Midbrain (tissue), 1 donor: ENCODE results near the gene ABL1.

Experiments
- DNase-seq: peaks from one replicate; lab custom pipeline; 2025; lab: John Stamatoyannopoulos, UW

The ABL1 gene

DNA sequence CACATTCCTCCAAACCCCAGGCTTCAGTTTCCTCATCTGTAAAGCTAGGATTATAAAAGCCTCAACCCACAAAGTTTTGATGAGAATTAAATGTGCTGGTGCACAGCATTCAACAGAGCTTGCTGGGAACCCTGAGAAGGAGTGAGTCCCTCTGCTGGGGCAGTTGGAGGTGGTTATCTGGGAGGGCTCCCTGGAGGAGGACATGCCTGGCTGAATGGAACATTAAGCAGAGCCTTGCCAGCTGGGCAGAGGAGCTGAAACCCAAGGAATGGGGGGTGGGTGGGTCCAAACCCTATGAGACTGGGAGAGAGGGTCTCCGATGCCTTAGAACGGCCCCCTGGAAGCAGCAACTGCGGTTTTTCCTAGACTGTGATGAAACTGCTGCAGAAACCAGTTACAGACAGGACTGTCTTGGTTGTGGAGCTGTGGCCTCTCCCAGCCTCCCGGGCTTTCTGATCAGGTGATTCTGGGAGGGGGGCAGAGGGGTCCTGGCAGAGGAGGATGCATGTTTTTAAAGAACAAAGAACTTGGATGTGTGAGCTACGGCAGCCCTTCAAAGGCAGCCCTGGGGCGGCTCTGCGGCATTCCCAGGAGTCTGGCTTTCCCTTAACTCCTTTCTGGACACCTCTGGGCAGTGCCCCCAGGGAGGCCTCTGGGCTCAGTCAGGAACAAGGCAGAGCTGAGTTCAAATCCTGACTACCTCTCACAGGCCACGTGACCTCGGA, 83.2 kb downstream of the ABL1 start:
- DNase-seq = no peak

DNA sequence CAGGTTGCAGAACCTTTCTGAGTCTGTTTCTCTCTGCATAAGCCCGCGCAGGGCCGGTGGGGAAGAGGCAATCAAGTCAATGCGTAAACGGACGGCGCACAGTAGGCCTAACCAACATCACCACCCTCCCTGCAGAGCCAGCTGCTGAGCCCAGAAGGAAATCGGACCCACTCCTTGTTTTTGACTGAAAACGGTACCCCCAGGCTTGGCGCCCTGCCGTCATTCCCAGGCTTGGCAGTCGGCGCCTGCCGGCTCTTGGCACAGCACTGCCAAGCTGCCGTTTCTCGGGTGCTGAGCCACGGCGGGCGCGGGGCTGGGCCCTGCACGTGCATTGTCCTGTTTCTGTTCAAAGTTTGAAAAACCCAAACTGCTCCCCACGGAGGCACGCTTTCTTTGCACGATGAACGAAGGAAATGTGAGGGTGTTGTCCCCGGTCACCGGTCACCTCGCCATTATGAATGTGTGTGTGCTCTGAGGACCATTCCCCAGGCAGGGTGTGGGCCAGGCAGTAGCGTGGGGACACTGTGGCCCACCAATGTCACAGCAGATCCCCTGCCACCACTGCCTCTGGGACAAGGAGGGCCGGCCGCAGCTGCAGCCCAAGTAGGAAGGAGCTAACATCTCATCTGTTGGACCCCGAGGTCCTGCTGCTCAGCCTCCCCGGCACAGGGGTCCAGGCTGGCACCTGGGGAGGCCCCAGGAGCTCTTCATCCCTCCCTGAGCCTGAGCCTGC, 83.9 kb downstream of the ABL1 start:
- no peak for DNase-seq

DNA sequence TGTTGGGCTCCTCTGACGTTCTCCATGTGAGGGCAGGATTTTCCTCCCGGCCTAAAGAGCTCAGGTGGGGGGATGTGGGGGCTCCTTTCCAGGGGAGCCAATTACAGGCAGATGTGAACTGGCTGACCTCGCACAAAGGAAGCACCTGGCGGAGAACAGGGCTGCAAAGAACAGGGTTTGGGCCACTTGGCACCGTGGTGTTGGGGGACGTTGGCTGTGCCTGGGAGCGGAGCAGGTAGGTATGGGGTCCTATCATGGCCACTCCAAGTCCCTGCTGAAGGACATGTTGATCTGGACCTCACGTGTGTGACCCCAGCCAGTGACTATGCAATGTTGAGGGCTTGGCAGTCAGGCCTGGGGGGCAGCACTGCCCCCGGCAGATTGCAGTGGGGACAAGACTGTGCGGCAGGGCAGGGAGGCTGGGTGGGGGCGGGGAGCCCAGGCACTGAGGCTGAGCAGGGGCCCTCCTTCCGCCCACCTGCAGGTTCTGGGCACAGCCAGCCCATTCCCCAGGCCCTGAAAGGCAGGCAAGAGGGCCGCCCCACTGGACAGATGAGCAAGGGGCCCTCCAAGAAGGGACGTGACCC, 84.6 kb downstream of the ABL1 start:
- no peak for DNase-seq

DNA sequence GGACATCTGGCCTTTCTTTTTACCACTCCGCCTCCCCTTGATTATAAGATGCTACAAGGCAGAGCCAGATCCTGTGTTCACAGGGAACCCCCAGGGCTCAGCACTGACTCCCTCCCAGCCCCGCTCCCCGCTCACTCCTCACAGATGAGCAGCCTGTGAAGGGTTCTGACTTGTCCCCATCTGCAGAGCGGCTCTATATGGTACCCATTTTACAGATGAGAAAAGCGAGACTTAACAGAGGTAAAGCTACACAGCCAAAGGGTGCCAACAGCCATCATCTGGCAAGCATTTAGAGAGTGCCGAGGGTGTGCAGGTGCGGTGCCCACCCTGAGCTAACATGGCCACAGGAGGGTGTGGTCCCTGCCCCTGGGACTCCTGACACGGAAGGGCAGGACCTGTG, 85.2 kb downstream of the ABL1 start:
- no peak for DNase-seq

DNA sequence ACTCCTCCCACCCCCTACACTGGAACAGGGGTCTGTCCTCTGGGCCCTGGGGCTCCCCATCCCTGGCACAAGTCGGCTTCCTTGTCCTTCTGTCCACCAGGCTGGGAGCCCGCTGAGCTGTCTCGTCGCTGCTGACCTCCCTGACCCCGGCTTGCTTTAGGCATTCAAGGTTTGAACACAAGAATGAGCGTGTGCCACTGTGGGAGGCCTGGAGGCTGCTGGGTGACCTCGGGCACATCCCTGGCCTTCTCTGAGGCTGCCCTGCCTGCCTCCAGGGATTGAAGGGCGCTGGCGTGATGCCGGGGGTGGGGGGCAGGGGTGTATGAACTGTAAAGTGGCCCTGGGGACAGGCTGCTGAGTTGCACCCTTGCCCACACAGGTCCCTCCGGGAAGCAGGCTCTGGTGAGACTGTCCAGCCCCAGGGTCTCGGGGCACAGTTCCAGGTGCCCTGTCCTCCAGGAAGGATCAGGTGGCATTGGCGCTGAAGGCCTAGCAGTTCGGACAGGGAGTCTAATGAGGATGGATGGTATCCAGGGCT, 85.8 kb downstream of the ABL1 start:
- DNase-seq = no peak

DNA sequence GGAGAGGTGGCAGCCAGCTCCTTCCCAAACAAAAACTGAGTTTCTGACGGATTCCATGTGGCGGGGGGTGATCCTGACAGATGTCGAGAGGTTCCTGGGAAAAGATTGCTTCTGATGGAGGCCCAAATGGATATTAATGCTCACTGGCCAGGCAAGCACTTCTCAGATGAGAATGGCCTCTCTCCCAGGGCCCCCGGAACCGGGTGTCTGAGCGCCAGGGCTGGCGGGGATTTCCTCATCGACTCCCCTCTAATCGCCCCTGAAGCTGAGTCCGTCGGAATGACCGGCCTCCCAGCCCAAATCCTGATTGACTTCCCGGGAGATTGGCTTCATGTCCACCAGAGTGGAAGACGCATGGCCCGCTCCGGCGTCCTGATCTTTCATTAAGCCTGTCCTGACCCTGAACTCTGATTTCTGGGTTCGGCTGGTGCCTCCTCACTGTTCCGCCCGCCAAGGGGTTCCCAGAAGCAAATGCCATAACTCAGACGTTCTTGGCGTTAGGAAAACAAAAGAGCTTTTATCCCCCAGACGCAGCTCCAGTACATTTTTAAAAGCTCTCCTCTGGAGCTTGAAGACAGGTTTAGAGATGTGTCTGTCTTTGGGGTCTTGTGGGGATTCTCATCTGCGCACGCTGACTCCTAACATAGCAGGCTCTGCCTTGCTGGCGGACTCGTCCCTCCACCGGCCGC, 86.4 kb downstream of the ABL1 start:
- DNase-seq = no peak

DNA sequence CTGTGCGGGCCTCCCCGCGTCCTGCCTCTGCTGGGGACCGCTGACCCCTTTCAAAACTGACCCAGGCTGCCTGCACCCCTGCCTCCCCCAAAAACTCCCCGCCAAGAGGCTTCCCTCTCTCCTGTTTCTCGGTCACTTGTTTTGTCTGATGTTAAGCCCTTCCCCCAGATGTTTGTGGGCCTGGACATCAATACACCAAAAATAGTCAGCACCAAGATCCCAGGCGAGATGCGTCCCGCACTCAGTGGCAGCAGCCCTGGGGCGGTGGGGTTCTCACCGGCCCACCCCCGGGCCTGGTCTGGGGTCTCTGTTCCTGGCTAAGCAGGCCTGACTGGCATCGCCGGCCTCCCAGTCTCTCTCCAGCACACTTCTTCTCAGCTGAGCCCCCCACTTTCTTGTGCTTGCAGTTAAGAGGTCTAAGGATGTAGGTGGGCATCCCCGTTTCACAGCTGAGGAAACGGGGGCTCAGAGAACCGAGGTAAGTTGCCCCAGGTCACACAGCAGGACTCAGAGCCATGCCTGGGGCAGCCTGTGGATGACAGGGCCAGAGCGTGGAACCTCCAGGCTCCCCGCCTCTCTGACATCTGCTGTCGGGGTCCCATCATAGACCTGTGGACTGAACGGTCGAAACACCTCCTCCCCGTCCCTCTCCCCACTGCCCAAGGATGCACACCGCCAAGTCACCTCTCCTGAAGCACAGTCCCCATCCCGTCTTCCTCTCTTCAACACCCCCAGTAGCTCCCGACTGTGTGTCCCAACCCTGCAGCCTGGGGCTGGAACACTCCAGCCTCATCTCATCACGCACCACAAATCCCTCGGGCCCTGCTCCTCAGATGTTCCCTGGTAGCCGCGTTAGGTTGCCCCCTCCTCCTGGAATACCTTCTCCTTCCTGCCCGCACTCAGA, 87.2 kb downstream of the ABL1 start:
- no peak for DNase-seq

DNA sequence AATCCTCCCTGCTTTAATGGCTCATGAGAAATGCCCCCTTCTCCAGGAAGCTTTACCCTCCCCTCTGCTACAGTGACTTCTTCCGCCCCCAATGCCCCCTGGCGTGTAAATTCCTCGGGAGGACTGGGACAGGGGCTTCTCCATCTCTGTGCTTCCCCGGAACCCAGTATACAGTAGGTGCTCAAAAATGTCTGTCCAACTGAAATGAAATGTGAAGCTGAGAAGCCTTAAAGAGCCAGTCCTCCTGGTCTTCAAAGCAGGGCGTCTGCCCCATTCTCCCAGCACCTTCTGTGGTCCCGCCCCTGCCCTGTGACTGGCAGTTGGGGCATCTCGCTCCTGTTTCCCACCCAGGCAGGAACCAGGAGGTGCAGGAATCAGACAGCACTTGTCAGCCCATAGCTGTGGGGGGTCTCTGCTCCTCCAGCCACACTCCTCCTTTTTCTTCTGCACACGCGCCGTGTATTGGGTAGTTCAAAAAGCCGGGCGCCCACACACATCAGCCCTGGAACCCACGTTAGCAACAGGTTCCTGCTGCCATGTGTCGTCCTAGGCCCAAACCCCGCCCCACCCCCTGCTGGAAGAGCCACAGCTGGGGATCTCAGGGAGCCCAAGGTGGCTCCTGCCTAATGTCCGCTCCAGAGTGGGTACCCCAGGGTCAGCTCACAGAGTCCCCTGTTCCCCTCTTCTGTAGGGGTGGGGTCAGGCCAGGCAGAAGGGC, 88.0 kb downstream of the ABL1 start:
- no peak for DNase-seq

DNA sequence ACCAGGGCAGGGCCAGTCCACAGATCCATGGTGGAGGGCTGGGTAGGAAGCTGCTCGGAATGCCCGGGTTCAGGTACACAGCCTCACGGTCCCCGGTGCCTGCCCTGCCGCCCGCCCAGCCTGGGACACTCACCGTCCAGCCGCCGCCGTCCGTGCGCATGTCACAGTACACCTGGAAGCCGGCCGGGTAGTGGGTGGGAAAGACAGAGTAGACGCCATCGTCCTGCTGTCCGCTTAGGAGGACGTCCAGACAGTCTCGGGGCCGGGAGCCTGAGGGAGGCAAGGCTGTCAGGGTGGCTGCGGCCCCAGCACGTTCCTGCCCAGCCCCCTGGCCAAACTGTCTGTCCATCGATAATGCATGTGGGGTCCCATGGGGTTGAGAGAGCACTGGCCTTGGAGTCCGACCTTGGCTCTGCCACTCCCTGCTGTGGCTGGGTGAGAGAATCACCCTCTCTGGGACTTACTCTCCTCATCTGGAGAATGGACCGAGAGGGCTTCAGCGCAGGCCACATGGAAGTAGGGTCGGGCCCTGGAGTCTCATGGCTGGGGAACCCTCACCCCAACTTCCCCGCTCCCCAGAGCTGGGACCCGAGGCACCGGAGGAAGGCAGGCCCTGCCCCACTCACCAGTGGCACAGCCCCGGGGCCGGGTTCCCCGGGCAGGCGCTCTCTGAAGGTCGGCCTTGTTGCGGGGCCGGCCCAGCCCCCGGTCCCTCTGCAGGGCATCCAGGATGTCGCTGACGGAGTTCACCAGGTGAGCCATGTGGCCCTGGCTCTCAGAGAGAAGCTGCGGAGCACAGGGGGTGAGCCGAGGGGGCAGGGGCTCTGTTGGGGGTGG, 88.8 kb downstream of the ABL1 start:
- DNase-seq = no peak

DNA sequence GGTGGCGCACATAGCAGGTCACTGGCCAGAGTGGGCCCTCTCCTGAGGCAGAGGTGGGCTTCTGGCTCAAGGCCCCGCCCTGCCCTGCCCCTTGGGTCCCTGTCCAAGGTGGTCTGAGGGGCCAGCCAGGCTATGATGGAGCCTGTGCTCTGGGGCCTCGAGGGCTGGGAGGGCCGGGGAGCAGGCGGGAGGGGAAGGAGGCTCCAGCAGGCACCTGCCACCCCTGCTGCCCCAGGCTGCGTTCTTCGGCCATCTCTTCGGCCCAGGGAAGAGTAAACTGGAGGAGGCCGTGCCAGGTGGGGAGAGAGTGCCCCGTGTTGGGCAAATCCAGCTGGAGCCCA, 89.4 kb downstream of the ABL1 start:
- DNase-seq = no peak

DNA sequence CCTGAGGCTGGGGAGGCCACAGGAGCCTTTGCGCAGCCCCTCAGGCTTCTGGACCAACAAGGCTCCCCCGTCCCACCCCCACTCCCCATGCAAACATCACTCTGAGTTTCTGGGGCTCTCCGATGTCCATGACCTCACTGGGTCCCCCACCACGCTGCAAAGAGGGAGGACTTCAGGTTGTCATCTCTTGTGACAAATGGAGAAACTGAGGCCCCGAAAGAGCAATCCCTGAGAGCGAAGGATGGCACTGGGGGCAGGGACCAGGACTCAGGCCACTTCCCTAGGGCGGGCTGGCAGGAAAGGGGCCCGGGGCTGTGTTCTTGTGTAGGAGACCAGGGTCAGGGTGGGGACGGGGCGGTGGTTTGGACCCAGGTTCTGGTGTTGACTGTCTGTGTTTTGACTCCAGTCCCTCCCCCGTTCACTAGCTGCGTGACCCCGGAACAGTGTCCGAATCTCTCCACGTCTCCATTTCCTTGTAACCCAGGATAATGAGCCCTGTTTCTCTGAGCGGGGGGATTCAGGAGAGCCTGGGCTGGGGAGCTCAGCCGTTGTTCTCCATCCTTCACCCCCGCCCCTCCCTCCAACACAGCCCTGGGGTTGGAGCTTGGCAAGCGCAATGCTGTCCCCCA, 90.1 kb downstream of the ABL1 start:
- DNase-seq = no peak

DNA sequence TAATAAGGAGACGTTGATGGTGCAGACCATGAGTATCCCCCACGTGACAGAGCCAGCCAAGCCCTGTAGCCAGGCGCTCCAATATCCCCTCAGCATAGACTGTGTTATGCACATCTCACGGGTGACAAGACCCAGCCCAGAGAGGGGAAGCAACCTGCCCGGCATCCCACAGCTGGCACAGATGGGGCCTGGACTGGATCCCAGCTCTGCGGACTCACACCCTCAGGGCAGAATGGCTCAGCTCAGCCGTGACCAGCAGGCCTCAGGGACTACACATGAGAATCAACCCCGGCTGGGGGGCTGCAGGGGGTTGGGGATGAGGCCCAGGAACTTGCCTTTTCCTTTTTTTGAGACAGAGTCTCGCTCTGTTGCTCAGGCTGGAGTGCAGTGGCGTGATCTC, 92.3 kb downstream of the ABL1 start:
- no peak for DNase-seq

DNA sequence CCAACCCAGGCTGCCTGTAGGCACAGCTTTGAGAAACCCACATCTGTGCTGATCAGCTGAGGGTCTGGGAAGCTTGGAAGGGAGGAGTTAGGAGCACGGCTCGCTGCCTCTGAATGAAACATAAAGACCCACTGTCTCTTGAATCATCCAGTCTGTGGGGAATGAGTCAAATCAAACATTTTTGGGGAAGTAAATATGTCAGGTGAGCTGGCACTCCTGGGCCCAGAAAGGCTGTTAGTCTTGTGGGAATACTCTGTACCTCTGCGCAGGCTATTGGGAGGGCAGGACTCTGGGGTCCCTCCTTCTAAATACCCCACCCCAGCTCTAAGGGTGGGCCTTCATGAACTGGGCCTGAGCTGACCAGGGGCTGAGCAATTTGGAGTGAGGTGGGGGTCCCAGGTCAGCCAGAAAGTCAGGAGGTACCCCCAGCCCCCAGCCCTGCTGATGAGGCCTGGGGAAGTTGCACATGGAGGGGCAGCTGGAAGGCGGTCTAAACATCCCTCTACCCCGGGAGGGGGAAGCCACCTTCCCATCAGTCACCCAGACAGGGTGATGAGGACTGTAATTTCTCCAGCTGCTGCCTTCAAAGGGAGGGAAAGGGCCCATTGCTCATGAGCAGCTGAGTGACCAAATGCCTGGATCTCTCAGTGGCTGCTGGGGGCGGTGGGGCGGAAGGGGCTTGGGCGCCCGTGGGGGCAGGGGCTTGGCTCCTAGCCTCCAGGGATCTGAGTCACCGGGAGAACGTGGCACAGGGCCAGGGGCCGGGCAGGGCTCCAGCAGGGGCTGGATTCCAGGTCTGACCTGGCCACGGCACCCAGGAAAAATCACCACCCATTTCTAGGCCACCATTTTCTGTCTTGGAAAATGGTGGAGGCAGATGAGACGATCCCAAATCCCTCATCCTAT, 93.2 kb downstream of the ABL1 start:
- DNase-seq = no peak

DNA sequence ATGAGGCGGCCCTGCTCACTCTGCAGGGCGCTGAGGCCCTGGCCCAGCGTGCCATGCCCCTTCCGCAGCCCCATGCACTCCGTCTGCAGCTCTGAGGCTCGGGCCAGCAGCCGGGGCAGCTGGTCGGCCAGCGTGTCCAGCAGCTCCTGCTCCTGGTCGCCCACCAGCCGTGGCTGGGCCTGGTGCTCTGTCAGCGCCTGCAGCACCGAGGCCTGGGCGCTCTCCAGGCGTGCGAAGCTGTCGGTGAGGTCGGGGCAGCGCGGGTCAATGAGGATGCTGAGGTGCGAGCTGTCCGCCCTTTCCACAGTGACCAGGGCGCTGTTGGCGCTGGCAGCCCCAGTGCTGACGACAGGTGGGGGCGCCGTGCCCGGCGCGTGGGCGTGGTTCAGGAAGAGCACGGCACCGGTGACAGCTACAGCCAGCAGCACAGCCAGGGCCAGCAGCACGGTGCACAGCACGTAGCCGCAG, 94.6 kb downstream of the ABL1 start:
- DNase-seq = no peak

DNA sequence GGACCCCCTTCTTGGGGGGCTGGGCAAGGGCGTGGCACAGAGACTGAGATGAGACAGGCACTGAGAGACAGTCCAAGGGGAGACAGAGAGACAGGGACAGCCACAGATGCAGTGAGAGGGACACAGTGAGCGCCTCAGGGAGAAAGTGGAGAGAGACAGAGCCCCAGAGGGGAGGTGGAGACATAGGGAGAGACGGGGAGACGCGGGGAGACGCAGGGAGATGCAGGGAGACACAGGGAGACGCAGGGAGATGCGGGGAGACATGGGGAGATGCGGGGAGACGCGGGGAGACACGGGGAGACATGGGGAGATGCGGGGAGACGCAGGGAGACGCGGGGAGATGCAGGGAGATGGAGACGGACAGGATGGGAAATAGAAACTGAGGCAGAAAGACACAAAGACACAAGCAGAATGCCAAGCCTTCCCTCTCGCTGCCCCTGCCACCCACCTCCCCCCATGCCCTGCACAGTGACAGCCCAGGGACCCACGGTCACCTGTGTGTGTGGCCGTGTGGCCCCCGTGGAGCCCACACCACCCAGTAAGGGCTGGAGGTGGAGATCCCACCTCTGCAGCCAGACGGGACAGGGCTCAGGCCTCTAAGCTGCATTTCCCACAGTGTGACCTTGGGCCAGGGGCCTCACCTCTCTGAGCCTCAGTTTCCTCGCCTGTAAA, 95.2 kb downstream of the ABL1 start:
- DNase-seq = no peak

DNA sequence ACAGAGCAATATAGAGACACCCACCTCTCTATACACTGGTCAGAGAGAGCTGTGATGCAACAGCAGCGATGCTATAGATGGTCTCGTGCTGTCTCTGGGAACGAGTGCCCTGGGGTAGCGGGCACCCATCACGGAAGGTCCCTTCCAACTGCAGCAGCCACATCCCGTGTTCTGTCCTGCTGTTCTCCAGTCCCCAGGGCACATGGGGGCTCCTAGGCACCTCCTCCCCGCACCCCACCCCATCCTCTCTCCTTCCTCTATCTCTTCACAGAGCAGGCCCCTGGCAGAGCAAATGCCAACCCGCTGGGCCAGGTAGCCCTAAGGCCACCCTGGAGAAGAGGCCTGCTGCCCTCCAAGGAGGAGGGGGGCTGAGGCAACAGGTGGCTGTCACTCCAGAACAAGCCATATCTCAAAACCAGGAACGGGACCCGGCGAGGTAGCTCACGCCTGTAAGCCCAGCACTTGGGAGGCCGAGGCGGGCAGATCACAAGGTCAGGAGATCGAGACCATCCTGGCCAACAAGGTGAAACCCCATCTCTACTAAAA, 95.8 kb downstream of the ABL1 start:
- no peak for DNase-seq

DNA sequence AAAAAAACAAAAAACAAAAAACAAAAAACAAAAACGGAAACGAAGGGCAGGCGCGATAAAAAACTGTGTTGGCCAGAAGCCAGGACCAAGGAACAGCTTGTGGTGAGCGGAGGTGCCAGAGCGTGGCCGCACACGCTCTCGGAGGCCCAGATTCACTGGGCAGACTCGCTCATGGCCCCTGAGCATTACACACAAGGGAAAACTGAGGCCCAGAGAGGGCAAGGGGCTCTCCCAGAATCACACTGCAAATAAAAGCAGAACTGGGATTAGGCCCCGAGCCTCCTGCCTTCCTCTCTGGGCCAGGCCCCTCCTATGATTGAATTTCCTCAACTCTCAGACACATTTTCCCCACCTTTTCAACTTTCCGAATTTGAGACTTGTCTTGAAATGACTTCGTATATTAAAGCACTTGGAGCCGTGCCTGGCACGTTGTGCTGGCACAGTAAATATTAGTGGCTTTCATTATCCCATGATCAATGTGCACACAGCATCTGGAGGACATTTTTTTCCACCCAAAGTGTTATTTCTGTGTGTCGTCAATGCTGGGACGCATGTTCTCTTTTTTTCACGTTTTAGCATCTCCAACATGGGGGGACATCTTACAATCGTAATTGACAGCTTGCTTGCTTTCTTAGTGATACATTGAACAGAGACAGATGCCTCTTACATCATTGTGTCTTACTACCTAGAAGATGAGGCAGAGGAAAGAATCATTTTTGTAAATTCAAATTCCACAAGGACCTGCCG, 96.6 kb downstream of the ABL1 start:
- no peak for DNase-seq
